ENCODE results near the gene RRP1B.

The RRP1B gene

DNA sequence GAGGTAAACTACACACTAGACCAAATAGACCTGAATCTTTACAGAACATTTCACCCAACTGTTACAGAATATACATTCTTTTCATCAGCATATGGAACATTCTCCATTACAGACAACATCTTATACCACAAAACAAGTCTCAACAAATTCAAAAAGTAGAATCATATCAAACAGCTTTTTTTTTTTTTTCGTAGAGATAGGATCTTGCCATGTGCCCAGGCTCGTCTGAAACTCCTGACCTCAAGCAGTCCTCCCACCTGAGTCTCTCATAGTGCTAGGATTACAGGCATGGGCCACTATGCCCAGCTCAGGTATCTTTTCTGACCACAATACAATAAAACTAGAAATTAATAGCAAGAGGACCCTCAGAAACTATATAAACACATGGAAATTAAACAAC is 36.6 kb upstream of the RRP1B start:
- Histone ChIP-seq H3K4me1 (ENCODE audit: control insufficient read depth, insufficient read depth, low read length) (no peaks in the 10 kb centered on the region), H3K36me3 (ENCODE audit: control insufficient read depth, insufficient read depth, low read length) (no peaks in the 10 kb centered on the region), H3K4me3 (ENCODE audit: insufficient read depth, low read depth, low read length) (no peak overlapping the region), H3K9me3 (ENCODE audit: control insufficient read depth, low read length) (no peaks in the 10 kb centered on the region), H3K27me3 (ENCODE audit: control insufficient read depth, insufficient read depth, low read length, poor library complexity, severe bottlenecking) (no peaks in the 10 kb centered on the region), H3K27ac (ENCODE audit: insufficient read depth, low read depth, low read length, poor library complexity, severe bottlenecking) (no peak overlapping the region)
- 88 to 90% methylated on average over 2 of the region's 2 CpGs for WGBS, 2 experiments

DNA sequence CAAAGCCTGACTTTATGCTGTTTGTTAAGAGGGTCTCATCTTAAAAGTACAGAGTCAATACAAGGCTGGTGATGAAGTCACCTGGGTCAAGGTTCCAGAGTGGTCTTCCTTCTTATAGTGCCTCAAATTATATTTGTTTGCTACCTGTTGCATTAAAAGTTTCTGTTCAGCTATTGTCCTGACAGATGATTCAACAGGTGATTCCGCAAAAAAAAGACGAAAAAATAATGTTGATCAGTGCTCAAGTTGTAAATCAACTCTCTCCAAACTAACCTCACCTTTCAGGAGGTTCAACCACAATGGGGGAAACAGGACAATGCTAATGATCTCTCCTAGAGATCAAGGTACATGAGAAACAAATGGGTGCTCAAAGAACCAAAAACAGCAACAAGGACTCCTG is 35.8 kb upstream of the RRP1B start:
- 95 to 100% methylated on average over 2 of the region's 2 CpGs for WGBS, 2 experiments
- Histone ChIP-seq H3K4me3 (ENCODE audit: insufficient read depth, low read depth, low read length) (no peak overlapping the region), H3K9me3 (ENCODE audit: control insufficient read depth, low read length) (no peaks in the 10 kb centered on the region), H3K27me3 (ENCODE audit: control insufficient read depth, insufficient read depth, low read length, poor library complexity, severe bottlenecking) (no peaks in the 10 kb centered on the region), H3K4me1 (ENCODE audit: control insufficient read depth, insufficient read depth, low read length) (no peaks in the 10 kb centered on the region), H3K36me3 (ENCODE audit: control insufficient read depth, insufficient read depth, low read length) (no peaks in the 10 kb centered on the region), H3K27ac (ENCODE audit: insufficient read depth, low read depth, low read length, poor library complexity, severe bottlenecking) (no peak overlapping the region)

DNA sequence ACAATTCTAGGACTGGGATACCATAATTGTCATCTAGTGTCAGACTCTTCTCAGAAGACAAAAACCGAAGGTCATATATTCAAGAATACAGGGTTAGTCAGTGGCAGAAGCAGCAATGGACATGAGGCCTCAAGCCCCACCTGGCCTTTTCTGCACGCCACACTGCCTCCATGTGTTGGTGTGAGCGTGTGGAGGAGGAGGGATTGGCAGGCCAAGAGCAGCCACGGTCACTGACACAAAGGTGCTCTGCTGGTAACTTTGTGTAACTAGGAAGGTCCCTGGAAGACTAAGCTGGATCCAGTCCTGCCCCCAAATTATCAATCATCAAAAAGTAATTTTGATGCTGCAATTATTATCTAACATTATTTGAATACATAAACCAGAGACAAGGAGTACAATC is 35.0 kb upstream of the RRP1B start:
- Histone ChIP-seq H3K27me3 (ENCODE audit: control insufficient read depth, insufficient read depth, low read length, poor library complexity, severe bottlenecking) (no peaks in the 10 kb centered on the region), H3K4me1 (ENCODE audit: control insufficient read depth, insufficient read depth, low read length) (no peaks in the 10 kb centered on the region), H3K27ac (ENCODE audit: insufficient read depth, low read depth, low read length, poor library complexity, severe bottlenecking) (no peak overlapping the region), H3K36me3 (ENCODE audit: control insufficient read depth, insufficient read depth, low read length) (no peaks in the 10 kb centered on the region), H3K9me3 (ENCODE audit: control insufficient read depth, low read length) (no peaks in the 10 kb centered on the region), H3K4me3 (ENCODE audit: insufficient read depth, low read depth, low read length) (no peak overlapping the region)
- WGBS, 2 experiments: 88 to 90% methylated on average over 4 of the region's 4 CpGs

DNA sequence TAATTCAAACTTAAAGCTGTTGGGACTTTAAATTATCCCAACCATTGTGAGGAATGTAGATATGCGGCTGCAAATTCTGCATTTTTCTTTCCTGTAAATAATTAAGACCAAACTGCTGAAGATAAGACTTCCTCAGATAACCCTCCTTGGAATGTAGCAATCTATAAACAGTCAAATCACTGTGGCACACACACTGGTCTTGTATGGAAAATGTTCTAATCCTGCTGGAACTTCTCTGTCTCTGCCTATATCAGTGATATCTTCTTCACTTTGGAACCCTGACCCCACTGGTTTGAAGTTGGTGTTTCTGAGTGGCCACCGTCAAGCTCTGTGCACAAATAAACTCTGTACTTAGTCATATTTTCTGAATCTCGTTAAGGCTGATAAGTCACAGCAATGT is 33.0 kb upstream of the RRP1B start:
- WGBS, 2 experiments: 63 to 65% methylated on average over 3 of the region's 3 CpGs
- Histone ChIP-seq H3K4me3 (ENCODE audit: insufficient read depth, low read depth, low read length) (no peak overlapping the region), H3K27ac (ENCODE audit: insufficient read depth, low read depth, low read length, poor library complexity, severe bottlenecking) (no peak overlapping the region)

DNA sequence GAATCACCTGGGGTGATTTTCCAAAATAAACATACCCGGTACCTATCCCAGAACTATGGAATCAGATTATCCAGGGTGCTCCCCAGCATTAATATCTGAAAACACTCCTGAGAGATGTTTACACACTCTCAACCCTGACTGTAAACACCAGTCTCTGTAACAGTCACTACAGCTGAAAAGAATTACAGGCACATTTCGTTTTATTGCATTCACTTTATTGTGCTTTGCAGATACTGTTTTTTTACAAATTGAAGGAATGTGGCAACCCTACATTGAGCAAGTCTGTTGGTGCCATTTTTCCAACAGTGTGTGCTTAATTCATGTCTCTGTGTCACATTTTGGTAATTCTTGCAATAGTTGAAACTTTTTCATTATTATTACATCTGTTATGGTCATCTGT is 31.8 kb upstream of the RRP1B start:
- H3K4me1 ChIP-seq (ENCODE audit: control insufficient read depth, insufficient read depth, low read length): no peaks in the 10 kb centered on the region
- H3K27ac ChIP-seq (ENCODE audit: insufficient read depth, low read depth, low read length, poor library complexity, severe bottlenecking): no peak overlapping the region
- no peaks in the 10 kb centered on the region for H3K27me3 ChIP-seq (ENCODE audit: control insufficient read depth, insufficient read depth, low read length, poor library complexity, severe bottlenecking)
- no peaks in the 10 kb centered on the region for H3K9me3 ChIP-seq (ENCODE audit: control insufficient read depth, low read length)
- H3K36me3 ChIP-seq (ENCODE audit: control insufficient read depth, insufficient read depth, low read length): no peaks in the 10 kb centered on the region
- 88 to 91% methylated on average over 2 of the region's 2 CpGs for WGBS, 2 experiments
- H3K4me3 ChIP-seq (ENCODE audit: insufficient read depth, low read depth, low read length): no peak overlapping the region

More for the DNA sequence above, 33.0 kb upstream of the RRP1B start:
- no peaks in the 10 kb centered on the region for H3K9me3 ChIP-seq (ENCODE audit: control insufficient read depth, low read length)
- H3K36me3 ChIP-seq (ENCODE audit: control insufficient read depth, insufficient read depth, low read length): no peaks in the 10 kb centered on the region
- no peaks in the 10 kb centered on the region for H3K27me3 ChIP-seq (ENCODE audit: control insufficient read depth, insufficient read depth, low read length, poor library complexity, severe bottlenecking)
- no peaks in the 10 kb centered on the region for H3K4me1 ChIP-seq (ENCODE audit: control insufficient read depth, insufficient read depth, low read length)

DNA sequence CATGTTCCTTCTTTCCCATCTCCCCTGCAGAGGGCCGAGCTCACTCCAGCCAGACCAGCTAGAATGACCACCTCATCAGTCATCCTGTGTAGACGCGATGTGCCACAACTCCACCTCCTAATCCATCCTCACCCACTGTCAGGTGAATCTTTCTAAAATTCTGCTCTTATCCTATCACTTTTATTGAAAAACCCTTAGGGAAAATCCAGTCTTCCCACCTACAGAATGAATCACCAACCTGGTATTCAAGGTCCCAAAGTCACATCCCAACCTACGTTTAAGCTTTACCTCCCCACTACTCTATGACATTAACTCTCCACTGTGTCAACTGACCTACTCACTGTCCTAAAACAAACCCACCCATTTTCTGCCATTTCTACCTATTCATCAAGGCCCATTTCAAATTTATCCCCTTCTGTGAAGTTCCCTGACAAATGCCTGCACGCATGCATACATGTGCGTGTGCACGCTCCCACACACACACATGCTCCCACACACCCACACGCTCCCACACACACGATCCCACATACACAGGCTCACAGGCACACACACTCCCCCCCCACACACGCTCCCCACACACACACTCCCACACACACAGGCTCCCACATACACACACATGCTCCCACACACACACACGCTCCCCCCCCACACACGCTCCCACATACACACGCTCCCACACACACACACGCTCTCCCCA is 27.8 kb upstream of the RRP1B start:
- H3K4me3 ChIP-seq (ENCODE audit: insufficient read depth, low read depth, low read length): no peak overlapping the region
- WGBS, 2 experiments: 90 to 93% methylated on average over 11 to 13 of the region's 14 CpGs

DNA sequence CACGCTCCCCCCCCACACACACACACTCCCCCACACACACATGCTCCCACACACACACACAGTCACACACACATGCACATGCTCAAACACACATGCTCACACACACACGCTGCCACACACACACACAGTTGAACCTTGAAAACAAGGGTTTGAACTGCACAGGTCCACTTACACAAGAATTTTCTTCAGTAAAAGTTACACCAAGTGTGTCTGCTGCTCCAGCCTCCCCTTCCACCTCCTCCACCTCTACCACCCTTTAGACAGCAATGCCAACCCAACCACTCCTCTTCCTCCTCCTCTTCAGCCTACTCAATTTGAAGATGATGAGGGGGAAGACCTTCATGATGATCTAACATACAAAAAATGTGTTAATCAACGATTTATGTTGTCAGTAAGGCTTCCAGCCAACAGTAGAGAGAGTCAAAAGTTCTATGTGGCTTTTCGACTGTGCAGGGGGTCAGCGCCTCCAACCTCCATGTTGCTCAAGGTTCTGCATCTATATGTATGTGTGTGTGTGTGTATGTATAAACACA is 26.9 kb upstream of the RRP1B start:
- H3K27me3 ChIP-seq (ENCODE audit: control insufficient read depth, insufficient read depth, low read length, poor library complexity, severe bottlenecking): no peaks in the 10 kb centered on the region

More for the DNA sequence above, 27.8 kb upstream of the RRP1B start:
- Histone ChIP-seq H3K4me1 (ENCODE audit: control insufficient read depth, insufficient read depth, low read length) (no peaks in the 10 kb centered on the region), H3K9me3 (ENCODE audit: control insufficient read depth, low read length) (no peaks in the 10 kb centered on the region), H3K27ac (ENCODE audit: insufficient read depth, low read depth, low read length, poor library complexity, severe bottlenecking) (no peak overlapping the region), H3K27me3 (ENCODE audit: control insufficient read depth, insufficient read depth, low read length, poor library complexity, severe bottlenecking) (no peaks in the 10 kb centered on the region), H3K36me3 (ENCODE audit: control insufficient read depth, insufficient read depth, low read length) (no peaks in the 10 kb centered on the region)

DNA sequence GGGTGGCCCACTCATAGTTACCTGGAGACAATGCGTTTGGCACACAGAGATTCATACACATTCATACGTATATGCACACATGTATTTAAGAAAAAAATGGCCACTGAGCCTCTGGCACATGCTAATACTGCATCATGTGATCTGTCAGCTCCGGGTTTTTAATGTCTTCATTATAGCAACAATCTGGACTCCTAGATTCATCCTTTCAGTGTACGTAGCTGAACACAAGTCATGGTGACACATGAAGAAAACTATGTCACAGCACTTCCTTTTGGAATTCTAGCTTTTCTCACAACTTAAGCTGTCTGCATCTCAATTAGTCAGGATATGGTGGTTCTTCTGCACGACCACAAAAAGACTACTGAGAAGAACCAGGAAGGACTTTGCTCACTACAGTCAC is 24.7 kb upstream of the RRP1B start:
- Histone ChIP-seq H3K27ac (ENCODE audit: insufficient read depth, low read depth, low read length, poor library complexity, severe bottlenecking) (no peak overlapping the region), H3K36me3 (ENCODE audit: control insufficient read depth, insufficient read depth, low read length) (no peaks in the 10 kb centered on the region), H3K27me3 (ENCODE audit: control insufficient read depth, insufficient read depth, low read length, poor library complexity, severe bottlenecking) (no peaks in the 10 kb centered on the region), H3K9me3 (ENCODE audit: control insufficient read depth, low read length) (no peaks in the 10 kb centered on the region), H3K4me3 (ENCODE audit: insufficient read depth, low read depth, low read length) (no peak overlapping the region), H3K4me1 (ENCODE audit: control insufficient read depth, insufficient read depth, low read length) (no peaks in the 10 kb centered on the region)
- 91 to 94% methylated on average over 5 of the region's 5 CpGs for WGBS, 2 experiments

More for the DNA sequence above, 26.9 kb upstream of the RRP1B start:
- no peak overlapping the region for H3K4me3 ChIP-seq (ENCODE audit: insufficient read depth, low read depth, low read length)
- H3K4me1 ChIP-seq (ENCODE audit: control insufficient read depth, insufficient read depth, low read length): no peaks in the 10 kb centered on the region
- 60 to 68% methylated on average over 3 to 4 of the region's 5 CpGs for WGBS, 2 experiments
- H3K9me3 ChIP-seq (ENCODE audit: control insufficient read depth, low read length): no peaks in the 10 kb centered on the region
- H3K36me3 ChIP-seq (ENCODE audit: control insufficient read depth, insufficient read depth, low read length): no peaks in the 10 kb centered on the region
- no peak overlapping the region for H3K27ac ChIP-seq (ENCODE audit: insufficient read depth, low read depth, low read length, poor library complexity, severe bottlenecking)

DNA sequence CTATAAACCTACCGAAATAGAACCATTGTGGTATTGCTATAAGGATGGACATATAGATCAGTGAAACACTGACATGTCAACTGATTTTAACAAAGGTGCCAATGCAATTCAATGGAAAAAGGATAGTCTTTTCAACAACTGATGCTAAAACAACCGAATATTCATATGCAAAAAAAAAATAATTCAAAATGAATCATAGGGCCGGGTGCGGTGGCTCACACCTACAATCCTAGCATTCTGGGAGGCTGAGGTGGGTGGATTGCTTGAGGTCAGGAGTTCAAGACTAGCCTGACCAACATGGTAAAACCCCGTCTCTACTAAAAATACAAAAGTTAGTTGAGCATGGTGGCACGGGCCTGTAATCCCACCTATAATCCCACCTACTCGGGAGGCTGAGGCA is 23.9 kb upstream of the RRP1B start:
- H3K4me1 ChIP-seq (ENCODE audit: control insufficient read depth, insufficient read depth, low read length): no peaks in the 10 kb centered on the region
- no peak overlapping the region for H3K4me3 ChIP-seq (ENCODE audit: insufficient read depth, low read depth, low read length)
- no peaks in the 10 kb centered on the region for H3K27me3 ChIP-seq (ENCODE audit: control insufficient read depth, insufficient read depth, low read length, poor library complexity, severe bottlenecking)
- no peak overlapping the region for H3K27ac ChIP-seq (ENCODE audit: insufficient read depth, low read depth, low read length, poor library complexity, severe bottlenecking)
- H3K36me3 ChIP-seq (ENCODE audit: control insufficient read depth, insufficient read depth, low read length): no peaks in the 10 kb centered on the region
- H3K9me3 ChIP-seq (ENCODE audit: control insufficient read depth, low read length): no peaks in the 10 kb centered on the region
- 90 to 94% methylated on average over 7 of the region's 7 CpGs for WGBS, 2 experiments

DNA sequence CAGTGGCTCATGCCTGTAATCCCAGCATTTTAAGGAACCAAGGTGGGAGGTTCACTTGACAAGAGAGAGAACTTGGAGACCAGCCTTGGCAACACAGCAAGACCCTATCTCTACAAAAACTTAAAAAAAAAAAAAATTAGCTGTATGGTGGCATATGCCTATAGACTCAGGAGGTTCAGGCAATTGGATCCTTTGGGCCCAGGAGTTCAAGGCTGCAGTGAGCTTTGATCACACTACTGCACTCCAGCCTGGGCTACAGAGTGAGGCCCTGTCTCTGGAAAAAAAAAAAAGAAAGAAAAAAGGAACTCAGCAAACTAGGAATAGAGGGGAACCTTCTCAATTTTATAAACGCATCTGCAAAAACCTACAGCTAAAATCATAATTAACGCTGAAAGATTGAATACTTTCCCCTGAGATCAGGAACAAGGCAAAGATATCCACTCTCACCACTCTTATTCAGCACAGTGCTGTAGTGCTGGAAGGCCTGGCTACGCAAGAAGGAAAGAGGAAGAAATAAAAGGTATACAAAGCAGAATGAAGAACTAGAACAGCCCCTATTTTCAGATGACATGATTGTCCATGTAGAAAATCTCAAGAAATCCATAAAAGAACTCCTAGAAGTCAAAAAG is 21.7 kb upstream of the RRP1B start:
- Histone ChIP-seq H3K27ac (ENCODE audit: insufficient read depth, low read depth, low read length, poor library complexity, severe bottlenecking) (no peak overlapping the region), H3K27me3 (ENCODE audit: control insufficient read depth, insufficient read depth, low read length, poor library complexity, severe bottlenecking) (no peaks in the 10 kb centered on the region), H3K36me3 (ENCODE audit: control insufficient read depth, insufficient read depth, low read length) (no peaks in the 10 kb centered on the region), H3K4me1 (ENCODE audit: control insufficient read depth, insufficient read depth, low read length) (no peaks in the 10 kb centered on the region), H3K9me3 (ENCODE audit: control insufficient read depth, low read length) (no peaks in the 10 kb centered on the region), H3K4me3 (ENCODE audit: insufficient read depth, low read depth, low read length) (no peak overlapping the region)
- WGBS, 2 experiments: 90 to 98% methylated on average over 3 of the region's 3 CpGs

All from ectodermal cell (in vitro differentiated cells).